HG02885 (cell line): Measurements from ENCODE around the gene DIPK1C.

Experiments used
- ATAC-seq: cut with Tn5 transposase; IDR thresholded peaks from one replicate; pipeline ENCODE4 v1.9.1; 2021; ENCODE audit warnings: mild to moderate bottlenecking; ENCODE audit not compliant: unreplicated experiment, poor library complexity

The DIPK1C gene

DNA sequence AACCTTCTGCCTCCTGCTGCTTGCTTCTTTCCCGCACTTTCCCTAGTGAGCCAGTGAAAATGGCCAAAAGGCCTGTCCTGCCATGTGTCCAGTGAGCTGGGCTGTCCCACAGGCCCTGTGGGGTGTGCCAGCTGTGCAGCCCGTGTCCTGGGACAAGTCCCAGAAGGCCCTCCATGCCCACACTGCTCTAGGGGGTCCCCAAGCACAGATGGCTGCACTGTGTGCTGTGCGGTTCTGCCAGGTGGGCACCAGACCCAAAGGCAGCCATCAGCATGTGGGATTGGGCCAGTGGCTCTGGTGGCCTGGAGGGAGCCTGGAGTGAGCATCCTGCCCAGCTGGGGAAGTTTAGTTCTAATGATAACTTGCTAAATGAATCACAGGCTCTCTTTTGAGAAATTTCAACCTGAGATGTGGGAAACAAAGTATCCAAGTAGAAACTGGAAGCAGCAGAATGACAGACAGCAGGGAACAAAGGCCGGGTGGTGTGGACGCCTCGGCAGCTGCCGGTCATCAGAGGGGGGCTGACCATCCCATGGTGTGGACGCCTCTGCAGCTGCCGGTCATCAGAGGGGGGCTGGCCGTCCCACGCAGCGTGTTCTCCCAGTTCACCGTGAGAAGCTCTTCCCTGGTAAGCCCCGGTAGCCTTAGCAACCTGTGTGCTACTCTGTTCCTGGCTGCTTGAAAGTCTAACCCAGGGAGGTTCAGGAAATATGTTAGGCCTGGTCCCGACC, 29.2 kb upstream of the DIPK1C start:
- ATAC-seq, result no peak

DNA sequence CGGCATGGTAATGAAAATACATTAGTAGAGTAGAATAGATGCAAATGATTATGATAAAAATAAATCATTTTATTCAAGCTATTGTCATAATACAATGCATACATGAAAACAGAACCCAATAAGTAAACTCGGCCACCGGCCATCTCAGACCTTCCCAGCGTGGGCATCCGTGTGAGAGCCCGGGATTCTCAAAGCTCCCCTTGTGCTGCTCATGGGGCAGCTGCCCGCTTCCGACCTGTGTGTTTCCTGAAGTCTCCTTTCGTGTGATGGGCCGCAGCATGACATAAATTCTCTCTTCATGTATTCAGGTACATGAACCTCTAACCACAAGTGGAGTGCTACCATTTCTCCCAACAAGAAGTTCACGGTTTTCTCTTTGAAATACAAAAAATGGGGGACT, 25.6 kb upstream of the DIPK1C start:
- no peak for ATAC-seq

DNA sequence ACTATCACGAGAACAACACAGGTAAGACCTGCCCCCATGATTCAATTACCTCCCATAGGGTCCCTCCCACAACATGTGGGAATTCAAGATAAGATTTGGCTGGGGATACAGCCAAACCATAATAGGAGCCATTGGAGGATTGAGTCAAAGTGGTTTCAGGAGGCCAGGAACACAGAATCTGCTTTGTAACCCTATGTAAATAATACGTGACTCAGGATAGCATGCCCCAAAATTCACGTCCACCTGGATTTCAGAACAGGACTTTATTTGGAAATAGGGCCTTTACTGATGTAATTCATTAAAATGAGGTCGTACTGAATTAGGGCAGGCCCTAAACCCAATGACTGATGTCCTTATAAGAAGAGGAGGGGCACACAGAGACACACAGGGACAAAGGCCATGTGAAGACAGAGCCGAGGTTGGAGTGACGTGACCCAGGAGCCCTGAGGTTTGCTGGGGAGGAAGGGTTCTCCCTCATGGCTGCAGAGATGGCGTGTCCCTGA, 23.1 kb upstream of the DIPK1C start:
- no peak for ATAC-seq

DNA sequence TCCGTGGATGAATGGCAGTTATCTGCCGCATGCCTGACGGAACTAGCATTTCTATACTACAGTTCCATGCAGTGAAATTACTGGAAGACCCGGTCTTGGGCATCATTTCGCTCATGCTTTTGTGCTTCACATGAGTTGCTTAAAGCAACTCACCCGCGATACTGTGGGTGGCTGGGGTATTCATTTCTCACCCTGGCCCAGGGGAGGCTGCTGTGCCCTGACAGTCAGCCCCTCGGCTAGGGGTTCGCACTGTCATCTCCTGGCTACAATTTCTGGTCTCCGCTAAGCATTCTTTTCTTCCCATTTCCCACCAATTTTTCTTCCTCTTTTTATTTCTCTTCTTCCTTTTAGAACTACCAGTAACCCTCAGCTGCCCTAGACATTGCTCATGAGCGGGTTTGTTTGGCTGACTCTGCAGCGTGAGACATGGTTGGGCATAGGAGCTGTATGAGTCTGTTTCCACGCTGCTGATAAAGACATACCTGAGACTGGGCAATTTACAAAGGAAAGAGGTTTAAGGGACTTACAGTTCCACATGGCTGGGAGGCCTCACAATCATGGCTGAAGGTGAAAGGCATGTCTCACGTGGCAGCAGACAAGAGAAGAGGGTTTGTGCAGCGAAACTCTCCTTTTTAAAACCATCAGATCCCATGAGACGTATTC, 22.5 kb upstream of the DIPK1C start:
- ATAC-seq, result no peak

DNA sequence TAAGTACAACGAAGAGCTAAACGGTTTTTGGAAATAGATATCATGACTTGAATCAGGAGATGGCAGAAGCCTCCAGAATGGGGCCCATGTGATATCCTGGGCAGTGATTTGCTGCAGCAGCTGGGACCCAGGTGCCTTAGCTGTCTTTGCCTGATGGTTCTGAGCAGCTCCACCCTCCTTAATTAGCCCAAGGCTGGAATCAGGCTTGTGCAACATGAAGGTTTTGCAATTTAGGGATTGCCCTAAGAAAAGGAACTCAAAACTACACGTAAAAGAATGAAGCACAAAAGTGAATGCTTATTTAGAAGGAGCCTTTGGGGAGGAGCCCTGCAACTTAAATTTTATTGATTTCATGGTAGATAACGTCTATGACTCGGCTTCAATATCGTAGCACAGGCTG, 21.8 kb upstream of the DIPK1C start:
- no peak for ATAC-seq

DNA sequence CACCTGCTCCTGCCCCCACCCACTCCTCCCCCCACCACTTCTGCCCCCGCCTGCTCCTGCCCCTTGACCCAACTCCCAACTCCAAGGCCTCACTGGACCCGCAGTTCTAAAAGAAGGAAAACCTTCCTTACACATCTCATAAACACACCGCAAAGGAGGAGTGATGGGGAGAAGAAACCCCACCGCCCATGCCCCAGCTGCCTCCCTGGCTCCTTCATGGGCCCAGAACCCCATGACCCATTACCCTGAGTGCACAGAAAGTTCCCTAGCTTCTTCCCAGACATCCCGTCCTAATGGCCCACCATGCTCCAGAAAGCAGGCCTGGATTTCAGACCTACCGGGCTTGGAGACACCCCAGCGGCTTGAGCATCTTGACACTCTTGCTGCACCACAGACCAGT, 21.2 kb upstream of the DIPK1C start:
- ATAC-seq, result no peak

DNA sequence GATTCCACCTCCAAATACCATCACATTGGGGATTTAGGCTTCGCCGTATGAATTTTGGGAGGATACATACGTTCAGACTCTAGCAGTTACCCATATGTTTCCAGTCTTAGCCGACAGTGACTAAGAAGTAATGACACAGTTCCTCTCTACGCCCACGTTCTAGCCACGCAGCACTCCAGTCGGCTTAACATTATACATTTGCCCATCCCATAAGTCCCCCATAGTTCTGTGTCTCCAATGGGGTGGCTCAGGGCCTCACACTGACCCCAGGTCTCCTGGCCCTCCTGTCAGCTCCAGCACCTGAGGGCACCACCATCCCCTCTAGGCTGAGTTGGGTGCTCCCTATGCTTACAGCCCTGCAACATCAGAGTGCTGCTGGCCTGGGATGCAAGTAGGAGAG, 20.7 kb upstream of the DIPK1C start:
- ATAC-seq, result no peak

DNA sequence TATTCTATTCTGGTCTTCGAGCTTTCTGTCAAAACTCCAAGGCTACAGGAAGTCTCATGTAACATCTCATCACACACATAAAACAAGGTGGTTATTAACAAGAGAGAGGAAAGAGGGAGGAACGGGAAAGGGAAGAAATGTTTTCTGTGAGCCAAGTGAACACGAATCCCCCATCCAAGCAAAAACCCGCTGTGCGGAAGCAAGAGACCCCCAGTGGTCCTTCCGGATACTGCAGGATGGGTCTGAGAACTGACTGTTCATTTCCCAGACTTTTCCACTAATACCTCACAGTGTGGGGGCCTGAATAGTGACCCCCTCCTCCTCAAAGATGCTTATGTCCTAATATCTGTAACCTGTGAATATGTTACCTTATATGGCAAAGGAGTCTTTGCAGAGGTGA, 19.0 kb upstream of the DIPK1C start:
- ATAC-seq, result peak; percentile 54

DNA sequence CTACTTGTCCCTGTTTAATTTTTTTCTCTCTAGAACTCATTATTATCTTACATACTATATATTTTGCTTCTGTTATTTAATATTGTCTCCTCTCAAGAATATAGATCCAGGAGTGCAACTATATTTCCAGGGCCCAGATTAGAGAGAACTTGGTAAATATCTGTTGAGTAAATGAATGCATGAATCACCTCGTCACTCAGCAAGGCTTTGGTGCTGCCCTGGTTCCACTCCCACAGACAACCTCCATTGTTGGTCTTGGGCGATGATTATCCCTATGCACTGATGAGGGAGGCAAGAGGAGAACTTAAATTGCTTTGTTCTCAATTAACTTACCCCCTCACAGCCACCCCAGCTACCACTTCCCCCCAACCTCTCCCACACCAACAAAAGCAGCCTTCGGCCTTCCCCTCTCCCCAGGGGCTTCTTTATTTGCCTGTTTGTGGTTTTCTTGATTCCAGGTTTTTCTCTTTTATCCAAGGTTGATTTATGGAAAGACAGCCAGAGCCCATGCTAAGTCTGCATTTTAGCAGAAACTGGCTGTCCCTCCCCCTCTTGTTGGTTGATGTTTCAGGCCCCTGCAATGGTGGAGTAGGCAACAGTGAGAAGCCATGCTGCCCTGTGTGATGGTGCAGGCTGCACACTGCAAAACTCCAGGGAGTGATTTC, 17.0 kb upstream of the DIPK1C start:
- no peak for ATAC-seq

DNA sequence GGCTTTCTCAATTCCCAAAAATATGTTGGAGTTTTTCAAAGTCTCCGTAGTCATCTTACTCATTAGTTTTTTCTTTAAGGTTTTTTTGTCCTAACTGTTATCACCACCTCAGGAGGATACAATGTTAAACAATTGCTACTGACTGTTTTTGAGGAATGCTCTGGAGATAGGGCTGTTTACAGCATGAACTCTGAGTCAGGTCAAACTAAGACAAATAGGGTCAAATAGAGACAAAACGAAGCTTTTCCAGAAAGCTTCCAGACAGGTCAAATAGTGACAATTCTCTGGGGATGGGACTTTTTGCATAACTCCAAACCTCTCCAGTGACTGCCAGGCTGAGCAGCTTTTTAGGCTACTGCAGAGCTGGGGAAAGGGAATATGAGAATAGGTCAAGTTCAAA, 15.2 kb upstream of the DIPK1C start:
- ATAC-seq, result no peak

DNA sequence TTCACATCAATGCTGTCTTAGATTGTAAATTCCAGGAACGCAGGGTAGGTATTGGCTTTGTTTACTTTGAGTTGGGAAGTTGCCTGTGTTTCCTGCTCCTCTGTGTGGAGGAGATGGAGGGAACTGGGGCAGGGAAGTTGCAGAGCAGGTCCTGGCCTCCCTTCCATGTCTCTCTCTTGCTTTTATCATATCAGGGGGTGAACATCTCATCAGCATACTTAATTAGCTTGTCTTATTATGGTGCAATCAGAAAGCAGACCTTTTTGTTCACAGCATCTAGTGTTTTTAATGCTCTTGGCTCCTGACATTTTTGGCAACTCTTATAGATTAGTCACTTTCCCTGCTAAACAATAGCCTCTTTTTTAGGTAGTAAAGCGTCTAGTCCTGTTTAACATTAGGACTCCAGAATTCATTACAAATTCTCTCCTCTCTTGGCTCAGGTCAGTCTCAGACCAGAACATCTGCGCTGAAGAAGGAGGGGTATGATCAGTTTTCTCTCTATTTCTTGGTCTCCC, 11.5 kb upstream of the DIPK1C start:
- no peak for ATAC-seq

DNA sequence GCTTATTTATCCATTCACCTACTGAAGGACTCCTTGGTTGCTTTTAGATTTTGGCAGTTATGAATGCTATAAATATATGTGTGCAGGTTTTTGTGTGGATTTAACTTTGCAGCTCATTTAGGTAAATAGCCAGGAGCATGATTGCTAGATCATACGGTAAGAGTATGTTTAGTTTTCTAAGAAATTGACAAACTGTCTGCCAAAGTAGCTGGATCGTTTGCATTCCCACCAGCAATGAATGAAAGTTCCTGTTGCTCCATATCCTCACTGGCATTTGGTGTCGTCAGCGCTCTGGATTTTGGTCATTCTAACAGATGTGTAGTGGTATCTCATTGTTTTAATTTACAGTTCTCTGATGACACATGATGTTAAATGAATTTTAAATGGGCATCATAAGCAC, 8.7 kb upstream of the DIPK1C start:
- ATAC-seq, result no peak

DNA sequence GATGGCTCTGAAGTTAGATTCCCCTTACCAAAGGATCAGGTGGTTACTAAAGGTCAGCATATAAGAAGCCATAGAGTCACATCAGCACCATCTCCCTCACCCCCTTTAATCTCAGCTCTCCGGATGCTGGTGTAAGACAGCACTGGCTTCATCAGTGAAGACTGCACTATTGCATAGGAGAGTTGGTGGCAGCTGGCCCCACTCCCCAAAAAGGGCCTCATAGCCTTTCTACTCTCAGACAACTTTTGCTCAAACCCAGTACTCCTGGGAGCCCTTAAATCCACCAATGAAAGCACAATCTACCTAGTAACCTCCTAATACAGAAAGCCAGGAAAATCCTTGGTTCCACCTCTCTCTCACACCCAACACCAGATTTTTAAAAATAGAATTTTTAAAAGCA, 6.9 kb upstream of the DIPK1C start:
- ATAC-seq, result no peak

DNA sequence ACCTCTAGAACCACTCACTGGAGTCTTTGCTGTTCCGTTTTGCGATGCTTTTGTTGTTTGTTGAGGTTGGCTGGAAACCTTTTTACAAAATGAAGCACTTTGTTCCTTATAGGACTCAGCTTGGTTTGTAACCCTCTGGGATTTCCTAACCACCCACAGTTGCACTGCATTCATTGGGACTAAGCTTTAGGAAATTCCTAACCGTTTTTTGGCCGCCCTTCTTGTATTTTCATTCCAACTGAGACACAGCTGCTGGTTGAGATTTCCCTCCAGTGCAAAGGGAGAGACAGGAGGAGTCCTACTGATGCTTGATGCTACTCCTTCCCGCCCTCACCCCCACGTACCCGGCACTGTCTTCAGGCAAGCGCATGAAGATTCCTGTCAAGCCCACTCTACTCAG, 6.1 kb upstream of the DIPK1C start:
- ATAC-seq, result no peak

DNA sequence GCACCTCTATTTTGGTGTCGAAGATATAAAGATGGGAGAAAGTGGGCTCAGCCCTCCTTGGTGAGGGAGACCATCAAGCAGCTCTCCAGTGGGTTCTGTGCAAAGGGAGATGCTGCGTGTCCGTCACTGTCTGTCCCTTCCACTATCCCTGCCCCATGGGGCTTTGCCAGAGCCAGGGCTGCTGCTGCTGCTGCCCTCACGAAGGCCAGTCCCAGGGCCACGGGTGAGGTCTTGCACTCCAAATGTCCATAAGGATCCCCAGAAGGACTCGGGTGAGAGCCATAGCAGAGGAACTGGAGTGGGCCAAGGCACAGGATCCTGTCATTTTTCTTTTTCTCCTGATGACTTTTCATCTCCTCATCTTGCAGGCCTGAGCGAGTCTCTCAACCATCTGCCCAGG, 3.7 kb upstream of the DIPK1C start:
- no peak for ATAC-seq

DNA sequence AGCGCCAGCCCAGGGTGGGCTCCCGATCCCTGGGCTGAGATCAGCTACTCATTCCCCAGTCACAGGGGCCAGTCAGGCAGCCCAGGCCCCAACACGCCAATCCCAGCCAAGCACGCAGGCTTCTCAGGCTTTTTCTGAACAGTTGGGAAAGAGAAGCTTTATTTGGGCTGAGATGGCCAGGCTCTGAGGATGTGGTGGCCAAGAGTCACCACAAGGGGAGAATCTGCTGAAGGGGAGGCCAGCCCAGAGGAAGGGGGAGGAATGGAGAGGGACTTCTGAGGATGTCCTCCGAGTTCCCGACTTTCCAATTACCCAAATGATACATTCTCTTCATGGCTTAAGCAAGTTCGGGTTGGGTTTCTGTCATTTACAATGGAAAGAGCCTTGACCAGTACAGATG, 2.8 kb upstream of the DIPK1C start:
- ATAC-seq, result no peak

DNA sequence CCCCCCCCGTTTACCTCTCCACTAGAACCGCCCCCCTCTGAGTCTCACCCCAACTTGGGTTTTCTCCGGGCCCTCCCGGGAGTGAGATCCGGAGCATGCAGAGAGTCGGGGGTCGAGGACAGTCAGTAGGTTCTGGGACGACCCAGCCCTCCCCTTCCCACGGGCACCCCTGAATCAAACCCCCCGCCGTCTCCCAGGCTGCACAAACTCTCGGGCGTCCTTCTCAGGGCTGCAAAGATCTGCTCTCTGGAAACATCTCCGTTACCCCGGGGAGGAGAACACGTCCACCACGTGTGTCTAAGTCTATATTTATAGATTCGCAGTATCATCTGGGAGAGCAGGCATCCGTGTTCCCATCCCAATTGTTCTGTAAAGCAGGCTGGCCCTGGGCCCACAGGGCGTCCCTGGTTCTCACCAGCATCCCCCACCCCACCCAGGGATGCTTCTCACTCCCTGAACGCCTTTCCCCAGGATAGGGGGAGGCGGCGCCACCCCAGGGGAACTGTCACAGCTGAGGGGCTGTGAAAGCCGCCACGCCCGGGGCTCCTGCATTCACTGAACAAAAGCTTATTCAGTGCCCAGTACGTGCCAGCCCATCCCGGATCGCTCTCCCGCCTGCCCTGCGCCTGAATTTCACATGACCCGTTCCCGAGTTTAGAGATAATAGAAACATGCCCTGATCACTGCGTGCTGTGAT, 765 bp upstream of the DIPK1C start:
- ATAC-seq, result no peak

DNA sequence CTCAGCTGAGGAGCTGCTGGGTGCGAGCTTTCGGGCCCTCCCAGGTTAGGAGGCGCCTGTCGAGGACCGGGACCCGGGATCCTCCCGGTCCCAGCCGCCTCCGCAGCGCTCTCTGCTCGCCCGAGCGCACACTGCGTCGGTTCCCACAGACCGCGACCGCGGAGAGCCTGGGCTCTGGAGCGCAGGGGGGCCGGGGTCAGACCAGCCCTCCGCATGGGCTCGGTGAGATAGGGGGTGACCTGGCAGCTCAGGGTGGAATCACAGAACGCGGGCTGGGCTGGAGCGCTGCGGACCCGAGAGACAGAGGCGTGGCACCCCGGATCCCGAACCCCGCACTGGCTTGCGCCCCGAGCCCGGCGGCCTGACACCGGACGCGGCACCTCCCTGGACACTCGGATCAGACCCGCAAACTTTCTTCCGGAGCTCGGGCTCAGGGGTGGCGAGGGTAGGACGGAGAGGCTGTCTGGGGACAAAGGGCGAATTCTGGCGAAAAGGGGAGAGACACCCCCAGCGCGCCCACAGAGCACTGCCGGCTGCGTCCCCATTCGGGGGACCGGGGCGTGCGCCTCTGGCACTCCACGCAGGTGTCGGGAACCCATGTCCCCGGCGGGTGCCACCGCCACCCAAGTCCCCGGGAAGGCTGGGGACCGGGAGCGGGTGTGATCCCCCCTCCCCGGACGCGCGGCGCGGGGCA, 612 bp downstream of the DIPK1C start:
- no peak for ATAC-seq

DNA sequence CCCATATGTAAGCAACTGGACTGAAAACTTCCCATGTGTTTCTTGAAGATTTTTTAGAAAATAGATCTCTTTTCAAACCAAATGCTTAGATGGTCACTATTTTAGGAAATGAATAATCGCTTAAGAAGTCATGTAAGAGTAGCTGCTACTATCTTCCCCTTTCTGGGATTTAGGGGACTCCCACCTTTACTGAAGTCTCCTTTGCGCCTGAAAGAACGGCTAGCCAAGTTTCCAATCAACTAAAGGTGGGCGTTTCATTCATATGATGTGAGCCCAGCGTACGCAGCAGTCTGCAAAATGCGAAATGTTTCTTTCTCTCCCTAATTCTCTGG, 1.1 kb downstream of the DIPK1C start:
- ATAC-seq, result no peak

DNA sequence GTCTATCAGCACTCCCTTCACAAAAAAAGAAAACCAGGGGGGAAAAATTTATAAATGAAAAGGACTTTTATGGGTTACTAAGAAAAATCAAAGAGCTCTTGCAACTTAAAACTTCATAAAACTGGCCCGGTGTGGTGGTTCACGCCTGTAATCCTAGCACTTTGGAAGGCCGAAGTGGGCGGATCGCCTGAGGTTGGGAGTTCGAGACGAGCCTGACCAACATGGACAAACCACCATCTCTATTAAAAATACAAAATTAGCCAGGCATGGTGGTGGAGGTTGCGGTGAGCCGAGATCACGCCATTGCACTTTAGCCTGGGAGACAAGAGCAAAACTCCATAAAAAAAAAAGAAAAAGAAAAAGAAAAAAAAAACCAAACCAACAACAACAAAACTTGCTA, 1.7 kb downstream of the DIPK1C start:
- no peak for ATAC-seq
